ENCODE results near the gene DPP10.

DPP10 gene

DNA sequence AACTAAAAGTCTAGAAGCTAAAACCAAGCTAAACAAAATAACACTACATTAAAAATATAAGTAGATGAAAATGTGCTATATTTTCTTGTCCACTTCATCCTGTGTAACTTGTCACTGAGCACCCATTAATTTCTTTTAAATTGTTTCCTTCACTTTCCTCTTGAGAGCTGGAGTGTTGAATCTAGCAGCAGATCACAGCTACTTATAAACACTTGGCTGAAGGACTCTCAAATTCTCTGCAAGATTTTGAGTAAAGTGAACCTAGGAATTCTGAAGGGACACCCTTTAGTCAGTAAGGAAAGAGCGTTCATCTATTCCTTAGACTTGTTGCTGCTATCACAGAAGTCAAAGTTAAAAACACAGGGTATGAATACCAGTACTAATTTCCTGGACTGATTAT is 1163.9 kb downstream of the DPP10 start:
- TF ChIP-seq, protein P1, sequence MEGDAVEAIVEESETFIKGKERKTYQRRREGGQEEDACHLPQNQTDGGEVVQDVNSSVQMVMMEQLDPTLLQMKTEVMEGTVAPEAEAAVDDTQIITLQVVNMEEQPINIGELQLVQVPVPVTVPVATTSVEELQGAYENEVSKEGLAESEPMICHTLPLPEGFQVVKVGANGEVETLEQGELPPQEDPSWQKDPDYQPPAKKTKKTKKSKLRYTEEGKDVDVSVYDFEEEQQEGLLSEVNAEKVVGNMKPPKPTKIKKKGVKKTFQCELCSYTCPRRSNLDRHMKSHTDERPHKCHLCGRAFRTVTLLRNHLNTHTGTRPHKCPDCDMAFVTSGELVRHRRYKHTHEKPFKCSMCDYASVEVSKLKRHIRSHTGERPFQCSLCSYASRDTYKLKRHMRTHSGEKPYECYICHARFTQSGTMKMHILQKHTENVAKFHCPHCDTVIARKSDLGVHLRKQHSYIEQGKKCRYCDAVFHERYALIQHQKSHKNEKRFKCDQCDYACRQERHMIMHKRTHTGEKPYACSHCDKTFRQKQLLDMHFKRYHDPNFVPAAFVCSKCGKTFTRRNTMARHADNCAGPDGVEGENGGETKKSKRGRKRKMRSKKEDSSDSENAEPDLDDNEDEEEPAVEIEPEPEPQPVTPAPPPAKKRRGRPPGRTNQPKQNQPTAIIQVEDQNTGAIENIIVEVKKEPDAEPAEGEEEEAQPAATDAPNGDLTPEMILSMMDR (conservative IDR thresholded peaks at IDR 0.05): no peak
- H3K27ac ChIP-seq: no peak overlapping the region

DNA sequence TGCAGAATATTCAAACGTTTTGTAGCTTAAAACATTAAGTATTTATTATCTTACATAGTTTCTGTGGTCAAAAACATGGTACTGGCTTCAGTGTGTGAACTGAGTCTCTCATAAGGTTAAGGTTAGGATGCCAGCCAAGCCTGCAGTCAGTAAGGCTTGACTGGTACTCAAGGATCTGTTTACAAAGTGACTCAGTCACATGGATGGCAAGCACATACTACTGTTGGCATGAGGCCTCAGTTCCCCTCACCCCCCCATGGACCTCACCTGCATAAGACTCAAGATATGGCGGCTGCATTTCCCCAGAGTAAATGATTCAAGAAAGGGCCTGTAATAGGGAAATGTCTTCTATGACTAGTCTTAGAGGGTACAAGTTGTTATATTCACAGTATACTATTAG is 1167.5 kb downstream of the DPP10 start:
- no peak overlapping the region for H3K27ac ChIP-seq
- TF ChIP-seq, protein P1 (conservative IDR thresholded peaks at IDR 0.05): no peak

- no peak overlapping the region for H3K27ac ChIP-seq
- TF ChIP-seq, protein P1 (conservative IDR thresholded peaks at IDR 0.05): no peak
These were observed 1168.4 kb downstream of the DPP10 start for GRCh38 chr2:115610888-115611287.

- no peak overlapping the region for H3K27ac ChIP-seq
- TF ChIP-seq, protein P1 (conservative IDR thresholded peaks at IDR 0.05): no peak
These were observed 1181.9 kb downstream of the DPP10 start for GRCh38 chr2:115624332-115624731.

GRCh38 chr2:115634578-115634977 is 1192.1 kb downstream of the DPP10 start:
- no peak overlapping the region for H3K27ac ChIP-seq
- TF ChIP-seq, protein P1 (conservative IDR thresholded peaks at IDR 0.05): no peak

DNA sequence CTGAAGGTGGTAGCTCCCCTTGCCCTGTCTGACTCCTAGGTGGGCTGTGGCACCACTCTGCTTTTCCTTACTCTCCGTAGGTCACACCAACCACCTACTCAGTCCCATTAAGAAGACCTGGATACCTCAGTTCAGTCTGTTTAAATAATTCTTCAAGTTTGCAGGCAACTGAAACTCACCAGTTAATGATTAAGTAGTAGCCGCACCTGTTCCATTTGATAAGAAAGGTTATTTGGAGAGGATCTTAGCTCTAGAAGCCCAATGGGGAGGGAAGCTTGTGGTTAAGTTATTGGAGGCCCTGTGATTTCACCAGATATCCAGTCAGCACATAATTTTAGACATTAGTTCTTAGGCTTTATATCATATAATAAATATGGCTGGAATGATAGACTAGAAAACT is 1193.0 kb downstream of the DPP10 start:
- no peak overlapping the region for H3K27ac ChIP-seq
- TF ChIP-seq, protein P1 (conservative IDR thresholded peaks at IDR 0.05): no peak

DNA sequence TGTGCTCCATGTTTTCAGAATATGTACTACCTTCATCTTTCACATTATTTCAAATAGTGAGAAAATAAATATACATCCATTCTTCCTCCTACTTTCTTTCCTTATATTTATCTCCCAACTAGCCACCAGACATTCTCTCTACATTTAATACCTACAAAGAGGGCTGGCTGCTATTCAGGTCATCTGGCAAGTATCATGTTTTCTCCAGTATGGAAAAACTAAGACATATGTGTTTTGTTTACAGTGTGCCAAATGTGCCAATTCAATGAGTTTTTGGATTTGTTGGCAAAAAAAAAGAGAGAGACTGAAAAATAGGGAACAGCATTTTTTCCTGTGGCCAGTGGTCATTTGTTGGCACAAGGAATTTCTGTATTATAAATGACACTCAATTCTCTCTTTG is 1207.3 kb downstream of the DPP10 start:
- TF ChIP-seq, protein P1 (conservative IDR thresholded peaks at IDR 0.05): no peak
- H3K27ac ChIP-seq: no peak overlapping the region

GRCh38 chr2:115650827-115651226 is 1208.4 kb downstream of the DPP10 start:
- TF ChIP-seq, protein P1 (conservative IDR thresholded peaks at IDR 0.05): no peak
- no peak overlapping the region for H3K27ac ChIP-seq
